ENCODE results near the gene SRSF12.

Gene SRSF12

GRCh38 chr6:89116702-89117101 is 1.2 kb downstream of the SRSF12 start:
- peak overlapping the region; percentile 74; the same call in 1 of the 2 replicates for H3K4me3 ChIP-seq (ENCODE audit: low read length)
- peak overlapping the region; percentile 64 for H3K4me2 ChIP-seq (ENCODE audit: low read depth, low read length)
- no peak overlapping the region for H3K9ac ChIP-seq (ENCODE audit: low read length)
- H3K4me1 ChIP-seq (ENCODE audit: low read length): peaks cover 6% of the 10 kb centered on the region
- no peaks in the 10 kb centered on the region for H3K27me3 ChIP-seq (replicated peaks; ENCODE audit: insufficient read depth, low read length)
- DNase-seq: no peak
- no peak overlapping the region for H3K27ac ChIP-seq (ENCODE audit: low read length)
- H3K9me3 ChIP-seq (replicated peaks; ENCODE audit: insufficient read depth, low read length): no peaks in the 10 kb centered on the region
- H4K20me1 ChIP-seq (ENCODE audit: insufficient read depth, low read length): no peaks in the 10 kb centered on the region
- H3F3A ChIP-seq (ENCODE audit: insufficient read depth, low read length): 0 out of 2 replicates have a peak, but pooled peaks cover 6% of the 10 kb centered on the region
- H3K9me2 ChIP-seq (replicated peaks; ENCODE audit: insufficient read depth, low read length): no peaks in the 10 kb centered on the region
- H3K36me3 ChIP-seq (replicated peaks; ENCODE audit: insufficient read depth, low read length): no peaks in the 10 kb centered on the region
- H3K79me2 ChIP-seq (ENCODE audit: low read length): no peaks in the 10 kb centered on the region
- H2AFZ ChIP-seq (ENCODE audit: low read length): peak overlapping the region; percentile 82
- no peak for TF ChIP-seq EZH2 (optimal IDR thresholded peaks at IDR 0.05; ENCODE audit: low read depth, low read length)
- TF ChIP-seq, protein P1, sequence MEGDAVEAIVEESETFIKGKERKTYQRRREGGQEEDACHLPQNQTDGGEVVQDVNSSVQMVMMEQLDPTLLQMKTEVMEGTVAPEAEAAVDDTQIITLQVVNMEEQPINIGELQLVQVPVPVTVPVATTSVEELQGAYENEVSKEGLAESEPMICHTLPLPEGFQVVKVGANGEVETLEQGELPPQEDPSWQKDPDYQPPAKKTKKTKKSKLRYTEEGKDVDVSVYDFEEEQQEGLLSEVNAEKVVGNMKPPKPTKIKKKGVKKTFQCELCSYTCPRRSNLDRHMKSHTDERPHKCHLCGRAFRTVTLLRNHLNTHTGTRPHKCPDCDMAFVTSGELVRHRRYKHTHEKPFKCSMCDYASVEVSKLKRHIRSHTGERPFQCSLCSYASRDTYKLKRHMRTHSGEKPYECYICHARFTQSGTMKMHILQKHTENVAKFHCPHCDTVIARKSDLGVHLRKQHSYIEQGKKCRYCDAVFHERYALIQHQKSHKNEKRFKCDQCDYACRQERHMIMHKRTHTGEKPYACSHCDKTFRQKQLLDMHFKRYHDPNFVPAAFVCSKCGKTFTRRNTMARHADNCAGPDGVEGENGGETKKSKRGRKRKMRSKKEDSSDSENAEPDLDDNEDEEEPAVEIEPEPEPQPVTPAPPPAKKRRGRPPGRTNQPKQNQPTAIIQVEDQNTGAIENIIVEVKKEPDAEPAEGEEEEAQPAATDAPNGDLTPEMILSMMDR (IDR thresholded peaks at IDR 0.05; ENCODE audit: low read length): no peak
- no peak for TF ChIP-seq EZH2phosphoT487 (IDR thresholded peaks at IDR 0.05; ENCODE audit: low read length)

GRCh38 chr6:89111933-89112332 is 5.9 kb downstream of the SRSF12 start:
- DNase-seq: no peak
- no peaks in the 10 kb centered on the region for H3F3A ChIP-seq (ENCODE audit: insufficient read depth, low read length)
- no peak for TF ChIP-seq EZH2 (optimal IDR thresholded peaks at IDR 0.05; ENCODE audit: low read depth, low read length)
- no peak for TF ChIP-seq EZH2phosphoT487 (IDR thresholded peaks at IDR 0.05; ENCODE audit: low read length)
- TF ChIP-seq, protein P1 (IDR thresholded peaks at IDR 0.05; ENCODE audit: low read length): no peak
- no peak overlapping the region for H3K27ac ChIP-seq (ENCODE audit: low read length)
- H3K4me1 ChIP-seq (ENCODE audit: low read length): no peaks in the 10 kb centered on the region
- no peak overlapping the region for H3K9ac ChIP-seq (ENCODE audit: low read length)
- H3K4me2 ChIP-seq (ENCODE audit: low read depth, low read length): no peak overlapping the region
- no peaks in the 10 kb centered on the region for H3K9me3 ChIP-seq (replicated peaks; ENCODE audit: insufficient read depth, low read length)
- no peaks in the 10 kb centered on the region for H3K36me3 ChIP-seq (replicated peaks; ENCODE audit: insufficient read depth, low read length)
- no peaks in the 10 kb centered on the region for H3K27me3 ChIP-seq (replicated peaks; ENCODE audit: insufficient read depth, low read length)
- no peaks in the 10 kb centered on the region for H4K20me1 ChIP-seq (ENCODE audit: insufficient read depth, low read length)
- H3K79me2 ChIP-seq (ENCODE audit: low read length): no peaks in the 10 kb centered on the region
- no peak overlapping the region for H3K4me3 ChIP-seq (ENCODE audit: low read length)
- no peaks in the 10 kb centered on the region for H3K9me2 ChIP-seq (replicated peaks; ENCODE audit: insufficient read depth, low read length)
- H2AFZ ChIP-seq (ENCODE audit: low read length): no peak overlapping the region

DNA sequence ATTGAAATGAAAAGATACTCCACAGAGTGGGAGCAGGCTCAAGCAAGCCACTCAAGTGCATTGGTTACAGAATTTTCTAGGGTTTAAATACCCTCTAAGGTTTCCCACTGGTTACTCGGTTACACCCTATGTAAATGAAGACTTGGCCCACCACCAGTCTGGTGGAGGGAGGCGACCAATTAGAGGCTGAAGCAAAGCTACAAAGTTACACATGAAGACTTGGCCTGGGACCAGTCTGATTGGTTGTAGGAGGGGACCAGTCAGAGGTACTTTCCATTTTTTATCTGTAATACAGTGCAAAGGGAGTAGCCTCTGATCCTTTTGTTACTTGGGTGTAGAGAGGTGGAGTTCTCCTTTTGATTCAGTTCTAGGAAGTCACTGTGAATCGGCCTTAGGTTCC is 7.6 kb downstream of the SRSF12 start:
- Histone ChIP-seq H3K79me2 (ENCODE audit: low read length) (no peaks in the 10 kb centered on the region), H2AFZ (ENCODE audit: low read length) (no peak overlapping the region), H3K4me3 (ENCODE audit: low read length) (no peak overlapping the region), H3K4me1 (ENCODE audit: low read length) (no peaks in the 10 kb centered on the region), H3K27ac (ENCODE audit: low read length) (no peak overlapping the region), H4K20me1 (ENCODE audit: insufficient read depth, low read length) (no peaks in the 10 kb centered on the region), H3K9me3 (replicated peaks; ENCODE audit: insufficient read depth, low read length) (no peaks in the 10 kb centered on the region), H3K4me2 (ENCODE audit: low read depth, low read length) (no peak overlapping the region), H3K9me2 (replicated peaks; ENCODE audit: insufficient read depth, low read length) (no peaks in the 10 kb centered on the region), H3K9ac (ENCODE audit: low read length) (no peak overlapping the region), H3K27me3 (replicated peaks; ENCODE audit: insufficient read depth, low read length) (no peaks in the 10 kb centered on the region), H3K36me3 (replicated peaks; ENCODE audit: insufficient read depth, low read length) (no peaks in the 10 kb centered on the region), H3F3A (ENCODE audit: insufficient read depth, low read length) (no peaks in the 10 kb centered on the region)
- no peak for DNase-seq
- no peak for TF ChIP-seq EZH2phosphoT487 (IDR thresholded peaks at IDR 0.05; ENCODE audit: low read length)
- TF ChIP-seq, protein P1 (IDR thresholded peaks at IDR 0.05; ENCODE audit: low read length): no peak
- no peak for TF ChIP-seq EZH2 (optimal IDR thresholded peaks at IDR 0.05; ENCODE audit: low read depth, low read length)

Measured in MM.1S (cell line).